GM18499 (cell line): Measurements from ENCODE around the gene SEMA7A.
A peak's percentile ranks its signal among the peaks of the same experiment; 100 is the strongest.
"Not testable (repeated sequence)": the region's sequence is repeated elsewhere in the genome, so short reads cannot be mapped to it uniquely, and the experiment has no call there.

ENCODE experiments used
- ATAC-seq: cut with Tn5 transposase; IDR thresholded peaks from one replicate; pipeline ENCODE4 v1.9.1; 2021; ENCODE audit warnings: moderate number of reproducible peaks; ENCODE audit not compliant: insufficient read depth, unreplicated experiment

SEMA7A gene, protein sequence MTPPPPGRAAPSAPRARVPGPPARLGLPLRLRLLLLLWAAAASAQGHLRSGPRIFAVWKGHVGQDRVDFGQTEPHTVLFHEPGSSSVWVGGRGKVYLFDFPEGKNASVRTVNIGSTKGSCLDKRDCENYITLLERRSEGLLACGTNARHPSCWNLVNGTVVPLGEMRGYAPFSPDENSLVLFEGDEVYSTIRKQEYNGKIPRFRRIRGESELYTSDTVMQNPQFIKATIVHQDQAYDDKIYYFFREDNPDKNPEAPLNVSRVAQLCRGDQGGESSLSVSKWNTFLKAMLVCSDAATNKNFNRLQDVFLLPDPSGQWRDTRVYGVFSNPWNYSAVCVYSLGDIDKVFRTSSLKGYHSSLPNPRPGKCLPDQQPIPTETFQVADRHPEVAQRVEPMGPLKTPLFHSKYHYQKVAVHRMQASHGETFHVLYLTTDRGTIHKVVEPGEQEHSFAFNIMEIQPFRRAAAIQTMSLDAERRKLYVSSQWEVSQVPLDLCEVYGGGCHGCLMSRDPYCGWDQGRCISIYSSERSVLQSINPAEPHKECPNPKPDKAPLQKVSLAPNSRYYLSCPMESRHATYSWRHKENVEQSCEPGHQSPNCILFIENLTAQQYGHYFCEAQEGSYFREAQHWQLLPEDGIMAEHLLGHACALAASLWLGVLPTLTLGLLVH

DNA sequence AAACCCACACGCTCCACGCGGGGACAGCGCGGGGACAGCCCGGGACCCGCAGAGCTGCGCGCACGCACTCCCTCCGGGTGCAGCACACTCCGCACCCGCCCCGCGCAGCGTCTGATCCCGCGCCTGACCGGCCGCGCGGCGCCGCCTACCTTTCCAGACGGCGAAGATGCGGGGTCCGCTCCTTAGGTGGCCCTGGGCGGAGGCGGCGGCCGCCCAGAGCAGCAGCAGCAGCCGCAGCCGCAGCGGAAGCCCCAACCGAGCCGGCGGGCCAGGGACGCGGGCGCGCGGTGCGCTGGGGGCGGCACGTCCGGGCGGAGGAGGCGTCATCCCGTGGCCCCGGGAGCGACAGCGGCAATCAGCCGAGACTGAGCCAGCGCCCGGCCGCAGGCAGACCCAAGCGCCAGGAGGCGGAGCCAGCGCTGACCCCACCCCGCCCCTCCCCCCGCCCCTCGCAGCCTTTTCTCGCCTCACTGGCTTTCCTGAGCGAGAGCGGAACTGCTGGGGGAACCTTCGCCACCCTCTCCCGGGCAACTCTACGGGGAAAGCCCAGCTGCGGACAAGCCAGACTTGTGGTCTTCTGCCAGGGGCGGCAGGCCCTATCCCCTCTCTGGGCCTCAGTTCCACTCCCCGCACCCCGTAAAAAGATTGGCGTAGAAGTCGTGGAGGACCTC, at the start of gene SEMA7A:
TSS of gene SEMA7A (minus strand) at position 367 of the 671 bp plus-strand sequence. CDS start at position 327, 40 bp downstream.
- ATAC-seq = no peak

DNA sequence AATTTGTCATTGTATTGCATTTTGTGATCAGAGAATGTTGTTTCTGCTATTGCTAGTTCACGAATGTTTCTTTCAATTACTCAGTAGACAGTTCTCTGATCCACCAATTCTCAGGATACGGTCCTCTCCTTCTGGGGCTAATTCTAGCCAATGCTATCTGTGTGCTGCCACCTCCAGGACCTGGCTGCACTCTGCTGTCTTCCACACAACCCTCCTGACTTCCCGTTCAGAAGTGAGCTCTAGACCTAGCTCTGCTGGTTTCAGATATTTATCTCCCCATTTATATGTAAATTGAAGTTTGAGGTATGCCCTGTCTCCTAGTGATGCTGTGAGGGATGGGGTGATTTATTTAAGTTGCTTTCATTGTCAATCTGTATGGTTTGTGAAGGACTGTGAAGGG, 48.9 kb upstream of the SEMA7A start:
- ATAC-seq = no peak

DNA sequence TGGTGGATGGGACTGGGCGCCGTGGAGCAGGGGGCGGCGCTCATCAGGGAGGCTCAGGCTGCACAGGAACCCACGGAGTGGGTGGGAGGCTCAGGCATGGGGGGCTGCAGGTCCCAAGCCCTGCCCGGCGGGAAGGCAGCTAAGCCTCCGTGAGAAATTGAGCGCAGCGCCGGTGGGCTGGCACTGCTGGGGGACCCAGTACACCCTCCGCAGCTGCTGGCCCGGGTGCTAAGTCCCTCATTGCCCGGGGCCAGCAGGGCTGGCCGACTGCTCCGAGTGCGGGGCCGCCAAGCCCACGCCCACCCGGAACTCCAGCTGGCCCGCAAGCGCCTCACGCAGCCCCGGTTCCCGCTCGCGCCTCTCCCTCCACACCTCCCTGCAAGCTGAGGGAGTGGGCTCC, 46.6 kb upstream of the SEMA7A start:
- not testable (repeated sequence) for ATAC-seq

DNA sequence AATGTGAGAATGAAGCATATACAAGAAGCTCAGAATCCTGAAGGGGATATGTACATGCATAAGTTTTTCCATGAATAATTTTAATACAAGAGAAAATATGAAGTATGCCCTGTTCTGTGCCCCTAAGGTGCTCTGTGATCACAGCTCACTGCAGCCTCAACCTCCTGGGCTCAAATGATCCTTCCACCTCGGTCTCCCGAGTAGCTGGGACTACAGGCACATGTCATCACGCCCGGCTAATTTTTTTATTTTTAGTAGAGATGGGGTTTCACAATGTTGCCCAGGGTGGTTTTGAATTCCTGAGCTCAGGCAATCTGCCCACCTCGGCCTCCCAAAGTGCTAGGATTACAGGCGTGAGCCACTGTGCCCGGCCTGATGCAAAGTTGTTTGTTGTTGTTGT, 37.9 kb upstream of the SEMA7A start:
- not testable (repeated sequence) for ATAC-seq

DNA sequence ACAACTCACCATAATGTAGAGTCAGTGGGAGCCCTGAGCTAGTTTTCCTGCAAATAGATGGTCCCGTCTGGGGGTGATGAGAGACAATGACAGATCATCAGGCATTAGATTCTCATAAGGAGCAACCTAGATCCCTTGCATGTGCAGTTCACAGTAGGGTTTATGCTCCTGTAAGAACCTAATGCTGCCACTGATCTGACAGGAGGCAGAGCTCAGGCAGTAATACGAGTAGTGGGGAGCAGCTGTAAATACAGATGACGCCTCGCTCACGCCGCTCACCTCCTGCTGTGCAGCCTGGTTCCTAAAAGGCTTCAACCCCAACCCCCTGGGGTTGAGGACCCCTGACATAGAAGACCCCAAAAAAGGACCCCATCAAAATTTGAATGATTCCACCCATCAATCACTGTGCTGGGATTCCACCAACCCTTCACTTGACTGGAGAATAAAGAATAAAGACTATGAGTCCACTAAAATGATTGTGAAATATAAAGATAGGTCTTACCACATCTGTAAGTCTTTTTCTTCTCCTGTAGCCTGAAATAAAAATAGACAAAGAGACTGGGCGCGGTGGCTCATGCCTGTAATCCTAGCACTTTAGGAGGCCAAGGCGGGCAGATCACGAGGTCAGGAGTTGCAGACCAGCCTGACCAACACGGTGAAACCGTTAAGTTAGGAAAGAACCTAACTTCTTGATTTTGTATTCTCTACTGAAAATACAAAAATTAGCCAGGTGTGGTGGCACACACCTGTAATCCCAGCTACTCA, 37.1 kb upstream of the SEMA7A start:
- ATAC-seq = no peak

DNA sequence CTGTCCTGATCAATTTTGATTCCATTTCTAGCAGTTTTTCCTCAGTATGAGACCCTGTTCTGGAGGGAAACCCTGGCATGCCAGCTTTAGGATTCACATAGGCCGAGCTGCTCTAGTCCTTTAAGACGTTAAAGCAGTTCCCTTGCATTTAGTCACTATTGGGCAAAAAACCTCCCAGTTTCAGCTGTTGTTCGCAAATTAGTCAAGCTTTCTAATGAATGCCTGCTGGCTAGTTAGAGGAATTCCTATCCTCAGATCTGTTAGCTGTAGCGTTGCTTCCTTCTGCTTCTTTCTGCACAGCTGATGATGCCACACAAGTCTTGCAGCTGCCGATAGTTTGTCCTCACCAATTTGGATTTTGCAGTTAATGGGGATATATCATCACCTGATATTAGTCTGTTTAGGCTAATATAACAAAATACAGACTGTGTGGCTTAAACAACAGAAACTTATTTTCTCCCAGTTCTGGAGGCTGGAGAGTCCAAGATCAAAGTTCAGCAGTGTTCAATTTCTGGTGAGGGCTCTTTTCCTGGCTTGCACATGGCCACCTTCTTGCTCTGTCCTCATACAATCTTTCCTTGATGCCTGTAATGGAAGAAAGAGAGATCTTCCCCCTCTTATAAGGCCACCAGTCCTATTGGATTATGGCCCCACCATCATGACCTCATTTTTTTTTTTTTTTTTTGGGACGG, 34.7 kb upstream of the SEMA7A start:
- no peak for ATAC-seq

DNA sequence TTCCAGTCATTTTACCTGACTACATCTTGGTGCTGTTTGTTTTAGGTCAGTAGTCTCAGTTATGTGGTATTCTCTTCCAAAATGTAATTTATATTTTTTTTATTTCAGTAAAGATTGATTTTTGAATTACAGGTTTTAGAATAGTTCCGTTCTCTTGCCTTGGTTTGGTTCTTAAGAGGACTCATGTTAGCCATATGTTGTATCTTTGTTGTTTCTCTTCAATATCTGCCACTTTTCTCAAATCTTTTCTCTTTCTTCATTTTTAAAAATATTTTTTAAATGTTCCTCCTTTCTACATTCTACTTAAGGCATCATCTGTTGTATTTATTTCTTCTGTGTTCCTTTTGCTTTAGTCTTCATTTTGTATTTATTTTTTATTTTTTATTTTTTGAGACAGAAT, 32.8 kb upstream of the SEMA7A start:
- ATAC-seq = no peak

DNA sequence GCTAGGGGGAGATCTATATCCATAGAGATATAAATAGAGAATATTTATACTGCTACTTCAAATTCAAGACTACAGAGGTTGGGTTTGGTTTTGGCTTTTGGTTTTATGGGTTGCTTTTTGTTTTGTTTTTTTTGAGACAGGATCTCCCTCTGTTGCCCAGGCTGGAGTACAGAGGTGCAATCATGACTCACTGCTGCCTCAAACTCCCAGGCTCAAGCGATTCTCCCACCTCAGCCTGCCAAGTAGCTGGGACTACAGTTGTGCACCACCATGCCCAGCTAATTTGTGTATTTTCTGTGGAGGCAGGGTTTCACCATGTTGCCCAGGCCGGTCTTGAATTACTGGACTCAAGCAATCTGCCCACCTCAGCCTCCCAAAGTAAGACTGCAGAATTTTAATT, 31.1 kb upstream of the SEMA7A start:
- ATAC-seq = no peak

DNA sequence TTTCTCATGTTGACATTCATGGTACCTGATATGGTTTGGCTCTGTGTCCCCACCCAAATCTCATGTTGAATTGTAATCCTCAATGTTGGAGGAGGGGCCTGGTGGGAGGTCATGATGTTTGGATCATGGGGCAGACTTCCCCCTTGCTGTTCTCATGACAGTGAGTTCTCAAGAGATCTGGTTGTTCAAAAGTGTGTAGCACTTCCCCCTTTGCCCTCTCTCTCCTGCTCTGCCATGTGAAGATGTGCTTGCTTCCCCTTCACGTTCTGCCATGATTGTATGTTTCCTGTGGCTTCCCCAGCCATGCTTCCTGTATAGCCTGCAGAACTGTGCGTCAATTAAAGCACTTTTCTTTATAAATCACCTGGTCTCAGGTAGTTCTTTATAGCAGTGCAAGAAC, 30.5 kb upstream of the SEMA7A start:
- no peak for ATAC-seq

DNA sequence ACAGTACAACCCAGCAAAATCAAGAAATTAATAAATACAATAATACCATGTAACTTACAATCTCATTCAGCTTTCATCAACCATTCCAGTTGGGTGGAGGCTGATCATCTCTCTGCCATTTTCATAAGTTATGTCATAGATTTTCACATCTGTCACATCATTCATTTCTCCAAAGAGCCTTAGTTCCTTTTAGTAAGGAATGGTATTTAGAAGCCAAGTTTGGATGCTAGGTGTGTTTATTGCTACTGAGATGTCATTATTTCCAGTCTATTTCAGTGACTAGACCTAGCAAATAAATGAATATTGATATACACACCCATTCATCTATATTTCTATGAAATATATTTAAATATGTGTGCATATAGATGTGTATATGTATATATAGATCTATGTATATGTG, 29.9 kb upstream of the SEMA7A start:
- ATAC-seq = no peak

DNA sequence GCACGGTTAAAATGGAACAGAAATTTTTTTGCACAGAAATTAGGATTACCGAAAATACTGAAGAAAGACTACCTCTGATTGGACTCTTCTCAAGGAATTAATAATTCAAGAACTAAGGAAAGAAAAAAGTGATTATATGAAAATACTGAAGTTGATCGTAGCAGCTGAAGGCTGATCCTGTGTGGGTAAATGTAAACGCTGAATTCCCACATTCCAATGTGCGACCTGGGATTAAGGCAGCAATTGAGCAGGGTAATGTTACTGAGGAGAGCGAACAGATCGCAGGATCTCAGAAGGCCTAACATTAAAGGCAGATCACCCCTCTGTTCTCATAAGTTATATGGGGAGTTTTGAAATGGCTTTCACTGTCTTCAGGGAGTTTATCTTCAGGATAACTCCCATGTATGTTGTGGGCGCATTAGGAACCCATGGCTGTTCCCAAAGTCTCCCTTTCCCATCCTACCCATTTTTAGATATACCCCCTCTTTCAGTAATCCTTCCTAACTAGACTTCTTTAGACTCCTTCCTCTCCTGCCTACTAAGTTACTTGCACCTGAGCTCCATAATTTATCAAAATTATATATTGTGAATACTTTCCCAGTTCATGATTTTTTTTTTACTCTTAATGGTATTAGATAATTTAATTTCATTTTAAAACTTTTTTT, 28.2 kb upstream of the SEMA7A start:
- no peak for ATAC-seq

DNA sequence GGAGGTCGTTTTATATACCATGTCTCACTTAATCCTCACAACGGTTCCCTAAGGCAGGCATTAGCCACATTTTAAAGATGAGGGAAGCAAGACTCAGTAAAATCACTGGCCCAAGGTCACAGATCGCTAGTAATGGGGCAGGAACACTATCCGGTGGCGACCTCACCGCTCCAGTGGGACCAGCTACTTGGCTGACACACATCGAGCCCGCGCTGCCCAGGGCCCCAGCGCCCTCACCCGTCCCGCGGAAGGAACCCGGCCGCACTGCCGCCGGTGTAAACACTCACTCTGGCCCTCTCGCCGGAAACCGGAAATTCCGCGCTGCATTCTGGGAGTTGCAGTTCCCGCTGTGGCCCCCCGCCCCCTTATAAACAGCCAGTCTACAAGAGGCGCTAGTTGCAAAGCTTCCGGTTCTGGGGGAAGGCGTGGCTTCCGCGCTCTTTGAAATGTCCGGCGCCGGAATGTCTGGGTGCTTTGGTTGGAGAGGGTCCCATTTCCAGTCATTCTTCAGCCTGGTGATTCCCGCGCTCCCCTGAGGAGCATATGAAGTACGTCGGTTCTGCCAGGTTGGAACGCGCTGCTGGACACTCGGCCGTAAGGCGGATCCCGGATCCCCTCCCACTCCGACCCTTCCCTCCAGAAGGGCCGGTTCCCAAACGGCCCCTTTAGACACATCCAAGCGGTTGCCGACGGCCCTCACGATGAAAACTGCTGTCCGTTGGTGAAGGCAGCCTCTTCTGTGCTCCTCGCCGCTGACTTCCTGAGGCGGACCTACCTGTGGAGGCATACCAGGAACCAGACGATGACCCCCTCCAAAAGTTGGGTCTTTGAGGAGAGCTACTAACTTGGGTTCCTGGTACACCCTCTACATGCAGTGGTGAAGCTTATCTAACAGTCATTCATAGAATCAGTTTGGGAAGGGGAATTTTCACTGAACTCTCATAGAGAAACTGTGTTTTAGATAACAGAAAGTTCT, 27.4 kb upstream of the SEMA7A start, which contains the start of gene UBL7:
TSS of gene UBL7 (minus strand) at position 290 of the 976 bp plus-strand sequence. CDS start 2,293 bp downstream, outside the sequence.
- peak; percentile 62 for ATAC-seq

DNA sequence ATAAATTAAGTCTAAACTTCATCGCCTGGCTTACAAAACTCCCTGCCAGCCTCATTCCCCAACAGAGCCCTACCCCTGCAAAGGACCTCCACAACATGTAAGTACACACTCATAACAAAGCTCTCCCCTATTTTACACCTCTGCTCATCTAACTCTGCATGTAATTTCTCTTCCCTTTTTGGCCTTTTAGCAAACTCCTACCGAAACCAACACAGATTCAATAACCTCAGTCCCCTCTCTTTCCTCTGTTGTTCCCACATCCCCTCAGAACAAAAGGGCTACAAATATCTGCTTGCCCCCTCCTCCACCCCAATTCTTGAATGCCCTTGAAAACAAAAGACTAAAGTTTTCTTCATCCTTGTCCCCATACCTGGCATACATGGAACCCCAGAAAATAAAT, 26.5 kb upstream of the SEMA7A start:
- no peak for ATAC-seq

DNA sequence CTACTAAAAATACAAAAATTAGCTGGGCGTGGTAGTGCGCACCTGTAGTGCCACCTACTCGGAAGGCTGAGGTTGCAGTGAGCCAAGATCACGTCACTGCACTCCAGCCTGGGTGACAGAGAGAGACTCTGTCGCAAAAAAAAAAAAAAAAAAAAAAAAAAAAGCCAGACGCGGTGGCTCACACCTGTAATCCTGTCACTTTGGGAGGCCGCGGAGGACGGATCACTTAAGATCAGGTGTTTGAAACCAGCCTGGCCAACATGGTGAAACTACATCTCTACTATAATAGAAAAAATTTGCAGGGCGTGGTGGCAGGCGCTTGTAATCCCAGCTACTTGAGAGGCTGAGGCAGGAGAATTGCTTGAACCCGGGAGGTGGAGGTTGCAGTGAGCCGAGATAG, 26.0 kb upstream of the SEMA7A start:
- ATAC-seq = not testable (repeated sequence)

DNA sequence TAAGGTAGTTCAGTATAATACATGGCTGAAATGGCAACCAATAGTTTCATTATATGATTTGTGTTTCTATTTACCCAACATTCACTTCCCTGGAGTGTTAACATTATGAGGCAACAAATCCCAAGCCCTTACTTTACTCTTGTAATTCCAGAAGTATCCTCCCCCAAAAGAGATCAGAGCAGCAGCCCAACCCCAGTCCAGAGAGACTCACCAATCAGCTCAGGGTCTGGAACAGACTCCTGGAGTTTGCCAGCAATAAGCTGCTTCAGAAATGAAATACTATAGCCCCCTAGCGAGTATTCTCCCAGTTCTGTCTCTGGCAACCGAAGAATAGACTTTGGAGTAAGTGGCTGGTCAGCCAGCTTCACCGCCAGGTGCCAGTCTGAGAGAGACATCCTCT, 24.7 kb upstream of the SEMA7A start:
- no peak for ATAC-seq

DNA sequence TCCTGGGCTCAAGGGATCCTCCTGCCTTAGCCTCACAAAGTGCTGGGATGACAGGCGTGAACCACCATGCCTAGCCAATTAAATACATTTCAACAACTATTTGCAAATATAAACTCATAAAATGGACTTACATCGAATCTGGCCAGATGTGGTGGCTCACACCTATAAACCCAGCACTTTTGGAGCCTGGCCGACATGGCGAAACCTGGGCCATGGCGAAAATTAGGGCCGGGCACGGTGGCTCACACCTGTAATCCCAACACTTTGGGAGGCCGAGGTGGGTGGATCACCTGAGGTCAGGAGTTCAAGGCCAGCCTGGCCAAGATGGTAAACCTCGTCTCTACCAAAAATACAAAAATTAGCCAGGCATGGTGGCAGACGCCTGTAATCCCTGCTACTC, 23.3 kb upstream of the SEMA7A start:
- ATAC-seq = not testable (repeated sequence)

DNA sequence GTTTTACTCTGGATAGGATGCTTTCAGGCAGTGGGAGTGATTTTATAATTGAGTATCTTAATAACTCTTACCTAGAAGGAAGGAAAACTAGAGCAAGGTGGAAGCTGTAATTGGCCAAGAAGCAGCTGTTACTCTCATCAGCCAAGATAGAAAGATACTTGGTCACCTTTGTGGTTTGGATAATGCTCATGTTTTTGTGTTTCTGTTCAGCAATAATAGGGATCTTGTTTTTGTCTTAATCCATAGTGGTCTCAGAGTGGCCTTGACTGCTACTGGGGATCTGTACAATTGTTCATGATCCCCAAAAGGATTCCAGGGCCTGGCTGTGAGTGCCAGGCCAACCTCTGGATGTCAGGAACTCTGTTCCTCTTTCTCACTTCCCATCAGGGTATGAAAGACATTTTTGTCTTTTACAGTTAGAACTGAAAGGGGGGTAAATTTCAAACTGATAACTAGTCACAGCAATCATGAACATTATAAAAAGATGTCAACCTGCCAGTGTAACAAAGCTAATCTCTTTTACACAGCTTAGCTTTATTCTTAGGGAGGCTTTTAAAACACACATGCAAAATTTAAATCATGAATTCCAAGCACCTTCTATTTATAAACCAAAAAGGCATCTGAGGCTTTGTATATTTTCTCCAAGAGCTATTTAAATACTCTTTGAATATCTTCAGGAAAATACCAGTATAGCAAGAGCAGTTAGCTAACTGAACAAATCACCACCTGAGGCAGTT, 21.2 kb upstream of the SEMA7A start:
- ATAC-seq = no peak
